Measurements from ENCODE around the gene ZC3HAV1L.
A peak's percentile ranks its signal among the peaks of the same experiment; 100 is the strongest.
"Not testable (repeated sequence)": the region's sequence is repeated elsewhere in the genome, so short reads cannot be mapped to it uniquely, and the experiment has no call there.

The ZC3HAV1L gene

DNA sequence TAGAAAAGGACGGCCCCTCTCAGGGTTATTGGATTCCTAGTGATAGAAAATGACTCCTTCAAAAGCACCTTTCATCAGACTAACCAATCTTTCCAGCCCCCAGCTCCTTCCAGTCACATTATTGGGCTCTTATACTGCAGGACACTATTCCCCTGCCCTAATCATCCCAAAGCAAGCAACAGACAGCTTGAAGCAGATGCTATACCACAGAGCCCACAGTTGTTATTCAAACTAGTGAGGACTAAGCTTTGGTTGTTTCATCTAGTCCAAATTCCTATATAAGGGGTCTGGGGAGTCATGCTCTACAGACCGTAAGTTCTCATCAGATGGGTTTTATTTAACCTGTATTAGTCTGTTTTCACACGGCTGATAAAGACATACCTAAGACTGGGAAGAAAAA is 24.5 kb downstream of the ZC3HAV1L start:
- no peak for DNase-seq

DNA sequence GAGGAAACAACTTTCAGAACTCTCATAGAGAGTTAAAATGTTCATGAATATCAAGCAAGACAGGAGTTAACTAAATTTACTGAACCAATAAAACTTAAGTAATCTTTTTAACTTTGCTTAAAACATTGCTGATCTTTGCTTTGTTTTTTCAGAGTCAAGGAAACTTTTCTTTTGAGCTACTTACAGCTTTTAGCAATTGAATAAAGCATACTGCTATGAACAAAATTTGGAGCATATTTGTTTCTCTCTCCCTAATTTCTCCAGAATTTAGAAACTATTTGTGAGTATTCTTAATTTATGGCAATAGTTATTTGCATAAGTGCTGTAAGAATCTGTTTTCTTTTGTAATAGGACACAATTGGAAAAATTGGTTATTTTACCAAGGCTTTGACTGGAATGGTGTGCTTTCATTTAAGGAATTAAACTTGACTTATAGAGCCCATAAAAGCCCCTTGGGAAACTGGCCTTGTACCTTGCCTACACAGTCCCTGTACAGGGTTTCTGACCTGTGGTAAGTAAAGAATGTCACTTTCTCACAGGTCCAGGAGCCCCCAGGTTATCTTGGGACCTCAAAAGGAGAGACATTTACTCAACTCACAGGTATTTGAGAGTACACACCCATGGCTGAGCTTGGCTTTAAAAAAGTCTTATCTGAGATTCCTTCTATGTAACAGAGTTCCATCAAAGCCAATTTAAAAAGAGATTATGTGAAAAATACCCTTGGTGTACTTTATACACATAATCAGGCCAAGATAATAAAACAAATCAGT is 31.3 kb downstream of the ZC3HAV1L start:
- DNase-seq: no peak

DNA sequence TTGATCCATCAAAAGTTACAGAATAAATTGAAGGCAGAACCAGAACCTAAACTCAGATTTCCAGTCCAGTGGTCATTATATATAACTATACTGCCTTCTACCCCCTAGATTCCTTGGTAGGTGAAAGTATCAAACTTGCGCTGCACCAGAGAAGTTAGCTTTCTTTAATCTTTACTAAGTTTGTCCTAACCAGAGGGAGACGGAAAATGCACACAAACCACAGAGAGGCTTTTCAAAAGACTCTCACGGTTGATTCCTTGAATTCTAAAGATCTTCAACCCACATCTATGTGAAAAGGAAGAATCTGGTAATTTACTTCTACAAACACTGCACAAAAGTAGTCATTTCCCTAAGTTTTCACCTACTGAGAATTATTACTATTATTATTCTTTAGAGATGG is 36.4 kb downstream of the ZC3HAV1L start:
- DNase-seq: no peak

DNA sequence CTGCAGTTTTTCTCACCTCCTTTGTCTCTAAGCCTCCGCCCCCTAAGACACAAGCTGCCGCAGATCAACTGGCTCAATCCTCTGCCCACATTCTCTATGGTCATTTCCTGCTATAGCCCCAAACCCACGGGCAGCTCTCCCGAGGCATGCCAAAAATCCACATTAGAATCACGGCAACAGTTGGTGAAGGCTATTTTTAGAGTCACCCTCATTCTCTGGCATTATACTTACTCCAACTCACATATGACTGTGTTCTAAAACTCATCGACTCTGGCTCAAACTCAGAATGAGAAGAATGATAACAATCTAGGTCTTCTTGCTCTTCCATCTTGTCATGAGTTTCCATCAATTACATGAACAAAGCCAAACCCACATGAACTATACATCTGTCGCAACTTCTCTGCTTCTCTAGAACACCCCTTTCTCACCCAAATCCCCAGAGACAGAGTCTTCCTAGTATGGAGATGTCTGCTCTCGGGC is 43.8 kb downstream of the ZC3HAV1L start:
- no peak for DNase-seq

DNA sequence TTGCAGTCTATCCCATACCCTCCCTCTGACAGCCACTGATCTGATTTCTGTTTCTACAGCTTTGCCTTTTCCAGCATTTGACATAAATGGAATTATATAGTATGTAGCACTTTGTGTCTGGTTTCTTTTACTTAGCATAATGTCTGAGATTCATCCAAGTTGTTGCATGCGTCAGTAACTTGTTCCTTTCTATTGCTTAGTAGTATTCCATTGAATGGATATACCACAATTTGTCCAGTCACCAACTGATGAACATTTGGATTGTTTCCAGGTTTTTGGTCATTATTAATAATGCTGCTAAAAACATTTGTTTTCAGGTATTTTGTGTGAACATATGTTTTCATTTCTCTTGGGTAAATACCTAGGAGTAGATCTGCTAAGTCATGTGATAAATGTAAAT is 48.2 kb downstream of the ZC3HAV1L start:
- no peak for DNase-seq

DNA sequence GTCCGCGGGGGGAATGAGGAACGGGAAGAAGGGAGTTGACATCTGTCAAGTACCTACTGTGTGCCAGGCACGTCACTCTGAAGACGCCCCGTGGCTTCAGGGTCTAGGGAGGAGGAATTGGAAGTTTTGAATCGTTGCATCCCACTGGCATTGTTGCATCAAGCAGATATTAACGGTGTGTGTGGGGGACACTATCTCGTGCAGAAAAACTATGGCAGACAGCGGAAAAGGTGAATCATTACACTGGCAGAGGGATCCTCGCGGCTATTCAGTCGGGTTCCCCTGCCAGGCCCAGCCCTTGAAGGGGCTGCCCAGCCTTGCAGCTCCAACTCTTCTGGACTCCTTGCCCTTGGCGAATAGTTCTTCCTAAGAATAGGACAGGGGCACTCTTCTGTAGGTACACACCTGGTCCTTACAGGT is 53.6 kb downstream of the ZC3HAV1L start:
- no peak for DNase-seq

DNA sequence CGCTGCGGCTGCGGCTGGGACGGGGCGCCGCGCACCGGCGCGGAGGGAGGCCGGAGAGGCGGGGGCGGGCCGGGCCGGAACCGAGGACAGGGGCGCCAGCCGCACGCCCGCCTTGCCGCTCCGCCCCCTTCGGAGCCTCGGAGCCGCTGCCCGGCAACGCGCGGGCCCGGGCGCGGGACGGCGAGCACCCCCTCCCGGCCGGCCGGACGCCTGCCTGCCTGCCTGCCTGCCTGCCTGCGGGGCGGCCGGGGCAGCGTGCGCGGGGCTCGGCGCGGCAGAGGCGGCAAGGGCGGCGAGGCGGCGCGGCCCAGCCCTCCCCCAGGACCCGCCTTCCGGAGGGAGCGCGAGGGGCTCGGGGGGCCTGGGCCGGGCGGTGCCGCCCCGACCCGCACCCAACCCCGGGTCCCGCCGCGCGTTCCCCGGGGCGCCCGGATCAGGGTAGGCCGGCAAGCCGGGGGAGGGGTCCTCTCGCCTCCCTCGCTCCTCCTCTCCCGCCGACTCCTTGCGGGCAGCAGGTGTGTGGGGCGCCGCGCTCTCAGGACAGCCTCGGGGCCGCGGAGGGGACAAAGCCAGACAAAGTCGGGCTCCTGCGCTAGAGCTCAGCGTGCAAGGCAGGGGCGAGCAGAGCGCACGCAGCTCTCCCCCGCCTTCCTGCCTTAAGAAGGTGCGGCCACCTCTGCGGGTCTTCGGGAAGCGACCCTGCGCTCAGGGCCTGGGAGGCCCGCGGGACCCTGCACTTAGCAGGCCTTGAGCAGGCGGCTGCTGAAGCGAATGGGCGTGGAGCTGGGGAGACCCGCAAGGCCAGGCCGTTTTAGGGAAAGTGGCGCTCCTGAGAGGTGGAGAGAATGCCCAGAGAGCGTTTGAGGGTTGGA is 54.3 kb downstream of the ZC3HAV1L start, which contains the start of gene KIAA1549:
KIAA1549 (minus strand) TSS at position 58 of the 872 bp plus-strand sequence. CDS start 120 bp downstream, outside the sequence.
- peak; percentile 59 for DNase-seq

DNA sequence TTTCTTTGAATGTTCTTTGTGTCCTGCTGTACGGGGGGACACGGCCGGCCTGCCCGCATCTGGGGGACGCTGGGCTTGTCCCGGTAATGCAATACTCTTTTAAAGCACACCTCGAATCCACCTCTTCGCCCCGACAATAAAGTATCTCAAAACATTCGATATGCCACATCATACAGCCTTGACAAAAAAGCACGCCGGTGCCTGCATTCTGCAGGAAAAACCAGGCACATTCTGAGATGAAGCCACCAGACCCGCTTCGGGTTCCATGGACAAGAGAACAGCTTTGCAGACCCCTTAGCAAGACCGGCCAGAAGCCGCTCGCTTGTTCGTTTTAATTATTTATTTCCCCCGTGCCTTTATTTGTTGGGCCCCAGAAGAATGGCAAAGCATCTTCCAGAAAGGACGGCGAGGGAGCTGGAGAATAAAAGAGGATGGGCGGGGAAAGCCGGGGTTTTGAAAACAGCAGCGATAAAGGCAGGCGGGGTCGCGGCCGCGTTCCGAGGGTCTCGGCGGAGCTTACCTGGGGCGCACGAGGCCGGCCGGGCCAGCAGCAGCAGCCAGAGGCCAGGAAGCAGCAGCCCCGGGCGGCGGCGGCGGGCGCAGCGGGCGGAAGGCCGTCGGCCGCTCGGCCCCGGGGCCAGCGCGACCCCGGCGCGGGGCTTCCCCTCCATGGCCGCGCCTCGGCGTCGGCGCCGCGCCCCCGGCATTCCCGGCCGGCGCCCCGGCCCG is 55.1 kb downstream of the ZC3HAV1L start:
- DNase-seq: peak; percentile 35

DNA sequence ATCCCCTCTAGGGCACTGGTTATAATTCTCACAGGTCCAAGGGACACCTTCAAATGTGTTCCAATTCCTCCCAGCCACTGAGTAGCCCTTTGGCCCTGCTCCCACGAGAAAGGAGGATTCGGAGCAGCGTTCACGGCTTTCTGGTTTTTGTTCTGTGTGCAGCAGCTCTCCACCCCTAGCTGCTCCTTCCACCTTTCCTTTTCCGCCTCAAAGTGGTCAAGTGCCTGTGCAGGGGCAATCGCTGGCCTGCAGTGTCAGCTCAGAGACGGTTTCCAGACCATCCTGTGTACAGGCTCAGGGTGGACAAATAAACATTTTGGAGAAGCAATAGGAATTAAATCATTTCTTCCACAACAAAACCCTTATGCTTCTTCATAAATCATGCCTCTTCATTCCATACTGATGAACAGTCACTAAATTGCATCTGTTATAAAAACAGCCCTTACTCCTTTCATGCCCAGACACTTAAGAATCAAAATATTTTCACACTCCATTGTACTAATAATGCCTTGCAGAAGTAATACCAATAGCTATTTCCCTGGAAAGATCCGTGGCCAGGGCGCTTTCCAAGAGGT is 55.8 kb downstream of the ZC3HAV1L start:
- DNase-seq: no peak

DNA sequence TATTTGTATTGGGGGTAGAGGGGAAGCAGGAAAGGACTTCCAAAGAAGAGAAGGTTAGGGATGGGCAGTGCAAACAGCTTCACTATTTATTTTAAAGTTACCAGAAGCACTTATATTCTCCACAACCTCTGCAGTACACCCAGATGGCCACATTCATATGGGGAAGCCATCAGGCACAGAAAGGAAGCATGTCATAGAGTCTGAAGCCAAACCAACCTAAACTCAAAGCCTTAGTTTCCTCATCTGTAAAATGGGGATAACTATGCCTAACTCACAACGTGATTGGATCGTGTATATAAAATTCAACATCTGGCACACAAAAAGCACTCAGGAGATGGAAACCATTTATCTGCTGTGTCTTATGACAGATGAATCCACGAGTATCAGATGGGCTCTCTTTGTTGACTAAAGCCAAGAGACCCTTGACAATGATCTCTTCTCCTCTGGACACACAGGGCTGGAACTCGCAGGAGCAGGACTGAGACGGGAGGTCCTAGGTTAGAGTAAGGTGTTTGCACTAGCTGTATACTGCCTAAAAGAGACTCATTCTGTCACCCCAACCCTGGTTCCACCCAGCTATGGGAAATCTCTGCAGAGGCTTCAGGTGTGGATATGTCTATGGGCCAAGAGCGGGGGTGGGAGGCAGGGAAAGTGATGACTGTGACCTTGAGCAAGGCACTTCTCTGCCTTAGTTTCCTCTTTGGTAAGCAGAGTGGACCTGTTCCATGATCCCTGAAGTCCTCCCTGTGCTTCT is 56.4 kb downstream of the ZC3HAV1L start:
- DNase-seq: no peak

DNA sequence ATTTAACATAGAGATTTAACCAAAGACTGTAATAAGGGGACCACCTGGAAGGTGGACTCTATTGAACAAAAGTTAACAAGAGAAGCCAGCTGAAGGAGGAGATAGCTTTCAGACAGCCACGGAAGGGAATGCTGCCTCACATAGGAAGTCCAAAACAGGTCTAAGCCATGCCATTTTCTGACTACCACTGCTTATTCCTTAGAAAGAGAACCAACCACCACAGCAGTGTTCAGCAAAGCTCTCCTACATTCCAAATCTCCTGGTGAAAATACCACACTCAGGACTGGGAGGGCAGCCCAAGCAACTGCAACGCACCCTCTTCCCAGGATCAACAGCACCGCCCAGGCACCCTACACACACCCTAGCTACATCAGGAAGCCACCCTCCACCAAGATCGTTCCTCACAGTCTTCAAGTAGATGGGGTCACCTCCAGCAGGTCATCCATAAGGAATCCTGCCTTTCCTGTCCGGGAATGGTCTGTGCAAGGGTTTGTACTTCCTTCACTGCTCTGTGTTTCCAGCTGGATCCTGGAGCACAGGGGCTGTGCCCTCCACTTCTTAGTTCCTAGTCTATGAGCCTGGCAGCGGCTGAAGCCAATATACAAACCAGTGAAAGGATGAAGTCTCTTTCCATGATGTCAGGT is 57.2 kb downstream of the ZC3HAV1L start:
- DNase-seq: no peak

DNA sequence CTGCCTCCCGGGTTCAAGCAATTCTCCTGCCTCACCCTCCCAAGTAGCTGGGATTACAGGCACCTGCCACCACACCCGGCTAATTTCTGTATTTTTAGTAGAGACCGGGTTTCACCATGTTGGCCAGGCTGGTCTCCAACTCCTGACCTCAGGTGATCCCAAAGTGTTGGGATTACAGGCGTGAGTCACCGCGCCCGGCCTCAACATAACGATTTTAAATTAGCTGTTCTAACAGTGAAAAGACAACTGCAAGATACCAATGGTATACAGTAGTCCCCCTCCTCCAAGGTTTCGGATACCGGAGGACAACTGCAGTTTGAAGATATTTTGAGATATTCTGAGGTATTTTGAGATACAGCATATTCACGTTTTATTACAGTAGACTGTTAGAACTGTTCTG is 59.7 kb downstream of the ZC3HAV1L start:
- not testable (repeated sequence) for DNase-seq

Measured in activated CD4-positive, CD25-positive, alpha-beta regulatory T cell treated with anti-CD3 and anti-CD28 coated beads, Interleukin-2, amount 50 U/mL, for 72 hours (primary cell).